Liver (tissue), 3 donors: ENCODE results near the gene NDUFS2.

Source experiments
- ATF3 ChIP-seq: IDR thresholded peaks from 2 replicates; pipeline ENCODE4 v1.6.1; 2016; ENCODE audit warnings: antibody characterized with exemption
- CTCF ChIP-seq: fragments of 150-350 bp; IDR thresholded peaks from 2 replicates; pipeline ENCODE4 v1.5.1; 2017; ENCODE audit warnings: improper control_type of control experiment, low read depth, low read length; ENCODE audit not compliant: missing input control
- NR2F2 ChIP-seq: IDR thresholded peaks from 2 replicates; pipeline ENCODE4 v1.6.1; 2016; ENCODE audit warnings: antibody characterized with exemption
- RXRA ChIP-seq, 2 donors: IDR thresholded peaks; 2 replicates each; pipeline ENCODE4 v1.6.1; 2017 to 2018; ENCODE audit warnings: antibody characterized with exemption in 2 of 2, mild to moderate bottlenecking in 1 of 2
- YY1 ChIP-seq: IDR thresholded peaks from 2 replicates; pipeline ENCODE4 v1.6.1; 2016; ENCODE audit warnings: antibody characterized with exemption, mild to moderate bottlenecking
- donor health status: healthy.
- donor health status: healthy.

- no peak for TF ChIP-seq NR2F2
- TF ChIP-seq CTCF, result no peak
- TF ChIP-seq RXRA (IDR thresholded peaks at IDR 0.05), result no peak
- TF ChIP-seq ATF3, result no peak
- no peak for TF ChIP-seq YY1
These were observed 30.5 kb upstream of the NDUFS2 start for GRCh38 chr1:161171696-161172095.
